Measurements from ENCODE around the gene CGB3. TPM values are rescaled to one million over a fixed set of nuclear protein-coding genes. Genes with fewer than 3 reads are reported as not detected.
A peak's percentile ranks its signal among the peaks of the same experiment; 100 is the strongest.

Gene CGB3
- total RNA-seq, 1 experiment from 2014 or later = not detected

DNA sequence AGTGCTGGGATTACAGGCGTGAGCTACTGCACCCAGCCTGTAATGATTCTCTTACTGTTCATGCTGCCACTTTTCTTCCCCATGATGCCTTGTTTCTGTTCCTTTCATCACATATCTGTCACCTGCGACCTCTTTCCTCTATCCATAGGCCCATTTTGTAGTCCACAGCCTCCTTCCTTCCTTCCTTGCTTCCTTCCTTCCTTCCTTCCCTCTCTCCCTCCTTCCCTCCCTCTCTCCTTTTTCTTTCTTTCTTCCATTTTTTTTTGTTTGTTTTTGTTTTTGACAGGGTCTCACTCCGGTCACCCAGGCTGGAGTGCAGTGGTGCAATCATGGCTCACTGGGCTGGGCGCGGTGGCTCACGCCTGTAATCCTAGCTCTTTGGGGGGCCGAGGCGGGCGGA, 35.3 kb downstream of the CGB3 start:
- no peak for DNase-seq (ENCODE audit: low read depth)

DNA sequence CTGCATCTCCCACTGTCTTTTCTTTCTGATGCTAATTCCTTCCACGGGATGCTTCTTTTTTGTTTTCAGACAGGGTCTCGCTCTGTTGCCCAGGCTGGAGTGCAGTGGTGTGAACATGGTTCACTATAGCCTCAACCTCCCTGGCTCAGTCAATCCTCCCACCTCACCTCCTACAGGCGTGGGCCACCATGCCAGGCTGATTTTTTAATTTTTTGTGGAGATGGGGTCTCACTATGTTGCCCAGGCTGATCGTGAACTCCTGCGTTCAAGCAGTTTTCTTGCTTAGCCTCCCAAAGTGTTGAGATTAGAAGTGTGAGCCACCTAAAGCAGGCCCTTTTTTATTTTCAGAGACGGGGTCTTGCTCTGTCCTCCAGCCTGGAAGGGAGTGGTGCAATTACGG, 35.8 kb downstream of the CGB3 start:
- no peak for DNase-seq (ENCODE audit: low read depth)

DNA sequence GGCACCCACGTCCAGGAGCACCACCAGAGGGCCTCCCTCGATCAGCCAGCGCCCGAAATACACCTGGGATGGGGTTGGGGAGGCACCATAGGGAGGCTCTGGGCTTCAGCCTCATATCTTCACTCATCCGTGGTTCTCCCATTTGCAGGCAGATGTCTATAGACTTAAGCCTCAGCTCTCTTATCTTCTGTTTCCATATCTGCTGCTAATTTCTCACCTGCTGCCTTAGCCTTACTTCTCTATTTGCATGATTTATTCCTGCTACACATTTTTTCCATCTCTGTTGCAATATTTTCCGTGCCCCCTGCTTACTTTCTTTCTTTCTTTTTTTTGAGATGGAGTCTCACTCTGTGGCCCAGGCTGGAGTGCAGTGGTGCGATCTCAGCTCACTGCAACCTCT, 36.8 kb downstream of the CGB3 start:
- DNase-seq (ENCODE audit: low read depth) = no peak

DNA sequence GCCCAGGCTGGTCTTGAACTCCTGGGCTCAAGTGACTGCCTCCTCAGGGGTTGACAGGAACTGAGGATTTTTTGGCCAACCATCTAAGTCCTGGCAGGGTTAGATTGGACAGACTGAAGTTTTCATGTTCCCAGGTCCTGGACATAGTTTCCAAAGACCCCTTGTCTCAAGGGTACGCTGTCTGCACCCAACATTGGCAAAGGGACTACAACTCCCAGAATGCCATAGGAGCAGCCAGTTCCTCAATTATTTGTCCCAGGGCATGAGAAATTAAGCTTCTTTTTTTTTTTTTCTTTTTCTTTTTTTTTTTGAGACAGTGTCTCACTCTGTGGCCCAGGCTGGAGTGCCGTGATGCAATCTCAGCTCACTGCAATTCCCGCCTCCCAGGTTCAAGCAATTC, 37.9 kb downstream of the CGB3 start:
- DNase-seq (ENCODE audit: low read depth) = no peak

DNA sequence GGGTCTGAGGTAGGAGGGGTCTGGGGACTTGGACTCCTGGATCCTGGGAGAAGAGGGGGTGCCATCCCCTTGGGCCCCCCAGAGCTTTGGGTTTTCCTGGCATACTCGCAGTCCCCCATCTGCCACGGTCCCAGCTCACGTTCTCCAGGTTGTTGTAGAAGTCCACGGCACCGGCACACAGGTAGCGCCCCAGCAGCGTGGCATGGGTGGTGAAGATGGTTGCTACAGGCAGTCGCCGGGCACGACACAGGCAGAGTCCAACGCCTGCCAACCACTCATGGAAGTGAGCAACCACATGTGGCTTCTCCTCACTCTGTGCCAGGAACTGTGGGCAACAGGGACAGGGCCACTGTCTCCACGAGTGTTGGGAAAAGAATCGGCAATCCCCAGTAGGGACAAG, 38.4 kb downstream of the CGB3 start:
- no peak for DNase-seq (ENCODE audit: low read depth)

DNA sequence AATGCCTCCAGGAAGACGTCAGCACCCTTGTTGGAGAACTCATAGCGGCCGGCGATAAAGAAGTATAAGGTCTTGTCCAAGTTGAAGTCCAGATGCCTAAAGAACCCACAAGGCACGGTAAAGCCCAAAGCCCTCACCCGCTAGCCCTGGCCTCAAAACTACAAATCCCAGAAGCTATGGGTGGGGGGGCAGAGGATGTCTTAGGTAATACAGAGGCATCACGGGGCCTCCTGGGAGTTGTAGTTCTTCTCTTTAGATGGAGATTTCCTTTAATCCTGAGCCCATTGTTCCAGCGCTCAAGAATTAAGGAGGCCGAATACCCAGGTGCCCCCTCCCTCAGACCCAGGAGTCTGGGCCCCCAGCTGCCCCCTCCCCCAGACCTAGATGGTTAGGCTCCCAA, 41.9 kb downstream of the CGB3 start:
- no peak for DNase-seq (ENCODE audit: low read depth)

DNA sequence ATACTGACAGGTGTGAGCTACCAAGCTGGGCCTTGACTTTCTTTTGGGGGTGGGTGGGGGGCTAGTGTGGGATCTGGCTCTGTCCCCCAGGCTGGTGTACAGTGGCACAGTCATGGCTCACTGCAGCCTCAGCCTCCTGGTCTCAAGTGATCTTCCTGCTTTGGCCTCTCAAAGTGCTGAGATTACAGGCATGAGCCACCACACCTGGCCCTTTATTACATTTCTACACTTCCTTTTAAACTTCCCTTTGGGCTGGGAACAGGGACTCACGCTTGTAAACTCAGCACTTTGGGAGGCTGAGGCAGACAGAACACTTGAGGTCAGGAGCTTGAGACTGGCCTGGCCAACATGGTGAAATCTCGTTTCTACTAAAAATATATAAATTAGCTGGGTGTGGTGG, 47.1 kb downstream of the CGB3 start:
- DNase-seq (ENCODE audit: low read depth) = no peak

DNA sequence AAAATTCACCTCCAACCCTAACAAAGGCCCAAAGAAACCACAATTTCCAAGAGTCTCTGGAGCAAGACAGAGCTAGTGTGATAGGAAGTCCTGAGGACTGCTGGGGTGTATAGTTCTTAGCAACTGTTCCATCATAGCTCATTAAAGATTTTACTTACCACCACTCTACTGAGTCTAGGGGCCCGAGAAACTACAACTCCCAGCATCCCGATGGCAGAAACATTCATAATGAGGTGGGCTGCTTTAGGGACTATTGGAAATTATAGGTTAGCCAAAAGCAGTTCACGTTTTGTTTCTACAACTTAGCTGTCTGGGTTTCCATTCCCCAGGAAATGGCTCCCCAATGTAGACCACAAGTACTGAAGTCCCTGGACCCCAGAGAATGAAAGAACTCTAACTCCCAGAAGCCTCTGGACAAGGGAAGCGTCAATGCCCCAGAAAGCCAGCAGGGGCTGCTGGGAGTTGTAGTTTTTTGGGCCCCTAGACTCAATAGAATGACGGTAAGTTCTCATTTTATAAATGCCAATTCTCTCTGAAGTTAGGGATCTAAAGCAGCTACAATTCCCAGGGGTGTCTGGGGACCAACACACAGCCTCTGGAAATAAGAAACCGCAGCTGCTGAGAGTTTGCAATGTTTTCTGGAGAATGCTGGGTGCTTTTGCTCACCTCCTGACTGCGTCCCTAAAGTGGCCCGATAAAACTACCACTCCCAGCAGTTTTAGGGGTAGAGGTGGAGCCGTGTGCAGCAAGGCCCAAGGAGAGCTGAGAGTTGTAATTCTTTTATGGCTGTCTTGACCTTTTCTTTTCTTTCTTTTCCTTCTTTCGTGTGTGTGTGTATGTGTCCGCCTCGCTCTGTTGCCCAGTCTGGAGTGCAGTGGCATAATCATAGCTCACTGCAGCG, 47.9 kb downstream of the CGB3 start:
- DNase-seq (ENCODE audit: low read depth) = peak; percentile 56

Small RNAs within 50 kb of the gene (small RNA-seq; reads per million reads assigned to genes)
- gene MIR6798 = not detected

Other genes with a start within 250 kb of the CGB3 start
- gene BCAT2, start 213.3 kb downstream of the CGB3 start, total RNA-seq (2014; rRNA removed; shearing (Covaris generic)) = 54.2 and 60.6 TPM in 2 replicates
- gene HSD17B14, start 187.8 kb downstream of the CGB3 start, total RNA-seq (2014; rRNA removed; shearing (Covaris generic)) = not detected in 2 replicates
- 0.31 TPM in 1 of 2 replicates, not detected in the other for gene PLEKHA4, start 155.7 kb downstream of the CGB3 start, total RNA-seq (2014; rRNA removed; shearing (Covaris generic))
- 44.3 and 49.4 TPM in 2 replicates for gene PPP1R15A, start 151.9 kb downstream of the CGB3 start, total RNA-seq (2014; rRNA removed; shearing (Covaris generic))
- gene TULP2, start 125.6 kb downstream of the CGB3 start, total RNA-seq (2014; rRNA removed; shearing (Covaris generic)) = not detected in 2 replicates
- 107 and 146 TPM in 2 replicates for gene NUCB1, start 124.0 kb downstream of the CGB3 start, total RNA-seq (2014; rRNA removed; shearing (Covaris generic))
- 0.57 TPM in 1 of 2 replicates, not detected in the other for gene DHDH, start 90.6 kb downstream of the CGB3 start, total RNA-seq (2014; rRNA removed; shearing (Covaris generic))
- gene BAX, start 69.5 kb downstream of the CGB3 start, total RNA-seq (2014; rRNA removed; shearing (Covaris generic)) = 198 and 273 TPM in 2 replicates
- 4,284 and 5,930 TPM in 2 replicates for gene FTL, start 59.0 kb downstream of the CGB3 start, total RNA-seq (2014; rRNA removed; shearing (Covaris generic))
- 35.2 and 46.1 TPM in 2 replicates for gene GYS1, start 31.0 kb downstream of the CGB3 start, total RNA-seq (2014; rRNA removed; shearing (Covaris generic))
- 498 and 522 TPM in 2 replicates for gene RUVBL2, start 30.4 kb downstream of the CGB3 start, total RNA-seq (2014; rRNA removed; shearing (Covaris generic))
- gene LHB, start 7.2 kb downstream of the CGB3 start, total RNA-seq (2014; rRNA removed; shearing (Covaris generic)) = not detected in 2 replicates
- gene CGB2, start 7.6 kb upstream of the CGB3 start, total RNA-seq (2014; rRNA removed; shearing (Covaris generic)) = 0.71 TPM in 1 of 2 replicates, not detected in the other
- gene CGB1, start 12.6 kb upstream of the CGB3 start, total RNA-seq (2014; rRNA removed; shearing (Covaris generic)) = not detected in 2 replicates
- 0.16 and 0.67 TPM in 2 replicates for gene CGB5, start 19.5 kb upstream of the CGB3 start, total RNA-seq (2014; rRNA removed; shearing (Covaris generic))
- 5.8 and 11.3 TPM in 2 replicates for gene CGB8, start 24.8 kb upstream of the CGB3 start, total RNA-seq (2014; rRNA removed; shearing (Covaris generic))
- gene CGB7, start 33.4 kb upstream of the CGB3 start, total RNA-seq (2014; rRNA removed; shearing (Covaris generic)) = 0.10 and 0.61 TPM in 2 replicates
- not detected in 2 replicates for gene NTF4, start 40.5 kb upstream of the CGB3 start, total RNA-seq (2014; rRNA removed; shearing (Covaris generic))
- gene KCNA7, start 48.4 kb upstream of the CGB3 start, total RNA-seq (2014; rRNA removed; shearing (Covaris generic)) = not detected in 2 replicates
- 265 and 348 TPM in 2 replicates for gene SNRNP70, start 61.1 kb upstream of the CGB3 start, total RNA-seq (2014; rRNA removed; shearing (Covaris generic))
- gene LIN7B, start 90.0 kb upstream of the CGB3 start, total RNA-seq (2014; rRNA removed; shearing (Covaris generic)) = 2.6 and 3.2 TPM in 2 replicates
- gene C19orf73, start 94.8 kb upstream of the CGB3 start, total RNA-seq (2014; rRNA removed; shearing (Covaris generic)) = 1.6 and 2.1 TPM in 2 replicates
- 5.0 and 9.3 TPM in 2 replicates for gene PPFIA3, start 95.2 kb upstream of the CGB3 start, total RNA-seq (2014; rRNA removed; shearing (Covaris generic))
- not detected in 2 replicates for gene HRC, start 131.1 kb upstream of the CGB3 start, total RNA-seq (2014; rRNA removed; shearing (Covaris generic))
- 7.5 and 8.6 TPM in 2 replicates for gene TRPM4, start 133.5 kb upstream of the CGB3 start, total RNA-seq (2014; rRNA removed; shearing (Covaris generic))